HG03565 (cell line): Measurements from ENCODE around the gene ZNF746.
"Not testable (repeated sequence)": the region's sequence is repeated elsewhere in the genome, so short reads cannot be mapped to it uniquely, and the experiment has no call there.

Source experiments
- ATAC-seq: cut with Tn5 transposase; IDR thresholded peaks from one replicate; pipeline ENCODE4 v1.9.1; 2021; ENCODE audit warnings: mild to moderate bottlenecking, moderate library complexity; ENCODE audit not compliant: unreplicated experiment

ZNF746 gene

GRCh38 chr7:149459540-149460452 lies 37.8 kb downstream of the ZNF746 start:
- peak; percentile 23 for ATAC-seq

- no peak for ATAC-seq
Observed at GRCh38 chr7:149459201-149459539, 38.4 kb downstream of the ZNF746 start.

- ATAC-seq: no peak
Observed at GRCh38 chr7:149458235-149458634, 39.4 kb downstream of the ZNF746 start.

GRCh38 chr7:149457766-149458165 lies 39.8 kb downstream of the ZNF746 start:
- no peak for ATAC-seq

GRCh38 chr7:149456506-149457421 lies 40.8 kb downstream of the ZNF746 start:
- ATAC-seq: no peak

- ATAC-seq: no peak
Observed at GRCh38 chr7:149455175-149455950, 42.2 kb downstream of the ZNF746 start.

- ATAC-seq: no peak
Observed at GRCh38 chr7:149454750-149455149, 42.9 kb downstream of the ZNF746 start.

- ATAC-seq: no peak
Observed at GRCh38 chr7:149454006-149454405, 43.6 kb downstream of the ZNF746 start.

GRCh38 chr7:149450821-149451220 lies 46.8 kb downstream of the ZNF746 start:
- no peak for ATAC-seq

- no peak for ATAC-seq
Observed at GRCh38 chr7:149449897-149450296, 47.7 kb downstream of the ZNF746 start.

GRCh38 chr7:149448961-149449360 lies 48.6 kb downstream of the ZNF746 start:
- no peak for ATAC-seq

- ATAC-seq: not testable (repeated sequence)
Observed at GRCh38 chr7:149446026-149446425, 51.6 kb downstream of the ZNF746 start.

- no peak for ATAC-seq
Observed at GRCh38 chr7:149444287-149444686, 53.3 kb downstream of the ZNF746 start.

GRCh38 chr7:149443523-149443922 lies 54.1 kb downstream of the ZNF746 start:
- no peak for ATAC-seq

- ATAC-seq: no peak
Observed at GRCh38 chr7:149442924-149443323, 54.7 kb downstream of the ZNF746 start.

- no peak for ATAC-seq
Observed at GRCh38 chr7:149440222-149440621, 57.4 kb downstream of the ZNF746 start.

GRCh38 chr7:149436358-149436757 lies 61.3 kb downstream of the ZNF746 start:
- no peak for ATAC-seq

- ATAC-seq: no peak
Observed at GRCh38 chr7:149433124-149433523, 64.5 kb downstream of the ZNF746 start.

- no peak for ATAC-seq
Observed at GRCh38 chr7:149432121-149432691, 65.4 kb downstream of the ZNF746 start.

- no peak for ATAC-seq
Observed at GRCh38 chr7:149431486-149432120, 66.0 kb downstream of the ZNF746 start.
